Body of pancreas (tissue), 4 donors: ENCODE measurements around the gene UBE2M. TPM values are rescaled to one million over a fixed set of nuclear protein-coding genes. Genes with fewer than 3 reads are reported as not detected.
A peak's percentile ranks its signal among the peaks of the same experiment; 100 is the strongest.
"Not testable (repeated sequence)": the region's sequence is repeated elsewhere in the genome, so short reads cannot be mapped to it uniquely, and the experiment has no call there.

ENCODE experiments used
- ATAC-seq: fragments of 150-250 bp; one replicate; pipeline ENCODE4 v1.9.1; 2016
- DNase-seq, 4 donors: peaks; one replicate each; pipeline ENCODE4 v3.0.0-alpha.2; 2019
- H3K27ac ChIP-seq, 4 donors: fragments of 200-600 bp; sonication (generic); 1 replicate in 3 of 4; 2 replicates in 1 of 4; pipeline versions ENCODE4 v1.5.1 to v1.6.1; 2016 to 2019; ENCODE audit warnings: mild to moderate bottlenecking in 1 of 4, mixed read lengths in 1 of 4, moderate library complexity in 1 of 4
- H3K27me3 ChIP-seq, 2 donors: fragments of 200-600 bp; sonication (generic); one replicate each; pipeline ENCODE4 v1.6.0; 2016; ENCODE audit warnings: mild to moderate bottlenecking in 1 of 2
- H3K36me3 ChIP-seq, 2 donors: fragments of 200-600 bp; sonication (generic); replicated peaks in 1 of 2; 2 replicates each; pipeline ENCODE4 v1.5.1; 2016; ENCODE audit warnings: low read depth in 2 of 2; ENCODE audit not compliant: insufficient read depth in 1 of 2
- H3K4me1 ChIP-seq: fragments of 200-600 bp; sonication (generic); one replicate; pipeline ENCODE4 v1.6.0; 2016
- H3K4me3 ChIP-seq, 2 donors: fragments of 200-600 bp; sonication (generic); 1 replicate in 1 of 2; 2 replicates in 1 of 2; pipeline ENCODE4 v1.5.1; 2016 to 2019
- H3K9me3 ChIP-seq, 3 donors: fragments of 200-600 bp; sonication (generic); 1 replicate in 2 of 3; 2 replicates in 1 of 3; pipeline ENCODE4 v1.5.1; 2016
- POLR2A ChIP-seq, 3 donors: fragments of 450-650 bp; IDR thresholded peaks; one replicate each; pipeline ENCODE4 v1.6.1; 2016; ENCODE audit warnings: antibody characterized with exemption in 3 of 3, mild to moderate bottlenecking in 2 of 3
- WGBS, 2 donors: methylation state at CpG; one replicate each; pipeline ENCODE4 v1.1.5; 2017; 5-methylcytosine and 5-hydroxymethylcytosine counted together
- intact Hi-C: fragments of 100-400 bp; cut with DNase I; formaldehyde crosslinking; loops from one replicate; pipeline ENCODE4 v1.15.1; 2023
- total RNA-seq, 2 donors: library from RNA; depleted of rRNA; stranded (reverse); fragments of >200 nt; gene quantifications; one replicate each; pipeline ENCODE4 v1.1.0, GENCODE V29; 2016
- TF ChIP-seq, protein P1 (sequence below), 7 experiments: fragments of 450-650 bp in 4 of 7; fragments of 200-600 bp in 3 of 7; sonication (generic) in 3 of 7; IDR thresholded peaks; one replicate each; pipeline ENCODE4 v1.5.1; 2016 to 2019; ENCODE audit warnings: antibody characterized with exemption in 7 of 7

UBE2M gene
- total RNA-seq = 10 to 100 TPM; 10.5 to 11.7 TPM

DNA sequence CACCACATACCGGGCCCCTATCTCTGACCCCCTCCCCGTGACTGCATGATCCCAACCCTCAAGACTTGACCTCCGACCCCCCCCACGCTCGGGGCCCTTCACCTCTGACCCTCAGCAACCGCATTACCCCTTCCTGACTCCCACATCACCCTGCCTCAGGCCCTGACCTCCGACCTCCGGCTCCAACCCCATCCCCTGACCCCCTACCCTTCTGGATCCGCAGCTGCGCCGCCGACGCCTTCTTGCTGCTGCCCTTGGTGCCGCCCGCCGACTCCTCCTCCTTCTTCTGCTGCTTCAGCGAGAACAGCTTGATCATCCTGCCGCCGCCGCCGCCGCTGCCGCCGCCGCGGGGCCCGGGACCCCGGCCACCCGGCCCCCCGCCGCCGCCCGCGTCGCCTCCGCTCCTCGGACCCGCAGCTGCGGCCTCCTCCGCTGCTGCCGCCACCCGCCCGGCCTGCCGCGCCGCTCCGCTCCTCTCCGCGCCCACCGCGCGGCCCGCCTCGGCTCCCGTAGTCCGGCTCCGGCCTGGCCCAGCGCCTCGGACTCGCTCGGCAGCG is at the start of gene UBE2M:
Gene UBE2M, minus strand, starts transcription at position 546 of the 557 bp plus-strand sequence. Its CDS starts 230 bp downstream, at position 316.
- DNase-seq = peak; percentile 68 to 73 (median 71)
- Histone ChIP-seq H3K9me3 (no peaks in the 10 kb centered on the region), H3K27me3 (no peaks in the 10 kb centered on the region), H3K4me3 (peak within 1 kb of the TSS; percentile 48 to 79), H3K36me3 (peaks cover 0 to 4% of the 10 kb centered on the region in 2 donors), H3K27ac (peak within 1 kb of the TSS; percentile 98 to 100 (median 100)), H3K4me1 (peaks cover 69% of the 10 kb centered on the region)
- ATAC-seq = peak; percentile 2
- no peak for TF ChIP-seq POLR2A (IDR thresholded peaks at IDR 0.05)
- TF ChIP-seq, protein P1, sequence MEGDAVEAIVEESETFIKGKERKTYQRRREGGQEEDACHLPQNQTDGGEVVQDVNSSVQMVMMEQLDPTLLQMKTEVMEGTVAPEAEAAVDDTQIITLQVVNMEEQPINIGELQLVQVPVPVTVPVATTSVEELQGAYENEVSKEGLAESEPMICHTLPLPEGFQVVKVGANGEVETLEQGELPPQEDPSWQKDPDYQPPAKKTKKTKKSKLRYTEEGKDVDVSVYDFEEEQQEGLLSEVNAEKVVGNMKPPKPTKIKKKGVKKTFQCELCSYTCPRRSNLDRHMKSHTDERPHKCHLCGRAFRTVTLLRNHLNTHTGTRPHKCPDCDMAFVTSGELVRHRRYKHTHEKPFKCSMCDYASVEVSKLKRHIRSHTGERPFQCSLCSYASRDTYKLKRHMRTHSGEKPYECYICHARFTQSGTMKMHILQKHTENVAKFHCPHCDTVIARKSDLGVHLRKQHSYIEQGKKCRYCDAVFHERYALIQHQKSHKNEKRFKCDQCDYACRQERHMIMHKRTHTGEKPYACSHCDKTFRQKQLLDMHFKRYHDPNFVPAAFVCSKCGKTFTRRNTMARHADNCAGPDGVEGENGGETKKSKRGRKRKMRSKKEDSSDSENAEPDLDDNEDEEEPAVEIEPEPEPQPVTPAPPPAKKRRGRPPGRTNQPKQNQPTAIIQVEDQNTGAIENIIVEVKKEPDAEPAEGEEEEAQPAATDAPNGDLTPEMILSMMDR (IDR thresholded peaks at IDR 0.05) = no peak
- intact Hi-C loops = no loop called here
- WGBS, 2 donors = 0 to 2% methylated on average over 22 to 55 of the region's 62 CpGs

DNA sequence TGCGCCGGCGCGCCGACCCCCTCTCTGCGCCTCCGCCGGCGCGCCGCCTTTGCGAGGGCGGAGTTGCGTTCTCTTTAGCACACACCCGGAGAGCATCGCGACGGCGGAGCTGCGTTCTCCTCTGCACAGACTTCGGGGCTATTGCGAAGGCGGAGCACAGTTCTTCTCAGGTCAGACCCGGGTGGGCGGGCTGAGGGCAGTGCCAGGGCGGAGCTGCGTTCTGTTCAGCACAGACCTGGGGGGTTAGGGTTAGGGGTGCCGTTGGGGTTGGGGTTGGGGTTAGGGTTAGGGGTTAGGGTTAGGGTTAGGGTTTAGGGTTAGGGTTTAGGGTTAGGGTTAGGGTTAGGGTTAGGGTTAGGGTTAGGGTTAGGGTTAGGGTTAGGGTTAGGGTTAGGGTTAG is 48.8 kb upstream of the UBE2M start:
- H3K36me3 ChIP-seq, intact Hi-C loops, H3K4me3 ChIP-seq, H3K27ac ChIP-seq, H3K4me1 ChIP-seq, H3K27me3 ChIP-seq, H3K9me3 ChIP-seq, ATAC-seq: not testable (repeated sequence)
- DNase-seq = peak in 1 of 4 donors; percentile 27
- no CpG with 5 or more reads among the region's 28 CpGs for WGBS, 2 donors

DNA sequence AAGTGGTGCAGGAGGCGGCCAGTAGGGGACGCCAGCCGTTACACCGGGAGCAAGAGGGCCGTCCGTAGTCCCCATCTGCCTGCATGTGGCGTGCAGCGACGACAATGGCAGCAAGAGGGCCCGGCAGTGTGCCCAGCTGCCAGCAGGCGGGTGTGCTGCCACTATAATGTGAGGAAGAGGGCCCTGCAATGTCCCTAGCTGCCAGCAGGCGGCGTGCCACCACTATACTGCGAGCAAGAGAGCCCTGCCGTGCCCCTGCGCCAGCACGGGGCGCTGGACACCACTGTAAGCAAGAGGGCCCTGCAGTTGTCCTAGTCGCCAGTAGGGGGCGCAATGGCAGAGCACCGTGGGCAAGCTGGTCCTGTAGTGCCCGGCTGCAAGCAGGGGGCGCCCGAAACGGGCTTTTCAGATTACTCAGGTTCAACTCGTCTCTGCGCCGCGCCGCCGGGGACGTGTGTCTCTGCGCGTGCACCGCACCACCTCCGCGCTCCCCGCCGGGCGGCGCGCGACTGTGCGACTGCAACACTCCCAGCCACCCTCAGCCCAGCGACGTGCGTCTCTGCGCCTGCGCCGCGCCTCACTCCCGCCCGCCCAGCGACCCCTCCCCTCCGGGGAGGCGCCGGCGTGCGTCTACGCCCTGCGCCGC is 48.0 kb upstream of the UBE2M start:
- peak in 1 of 4 donors; percentile 18 for DNase-seq
- TF ChIP-seq, protein P1 (IDR thresholded peaks at IDR 0.05) = peak in 5 of 7 experiments; percentile 9 to 26 (median 15)
- H3K9me3 ChIP-seq, H3K4me1 ChIP-seq, H3K27ac ChIP-seq, intact Hi-C loops, ATAC-seq, H3K4me3 ChIP-seq, H3K36me3 ChIP-seq, H3K27me3 ChIP-seq: not testable (repeated sequence)
- 48 to 60% methylated on average over 8 to 33 of the region's 62 CpGs for WGBS, 2 donors

DNA sequence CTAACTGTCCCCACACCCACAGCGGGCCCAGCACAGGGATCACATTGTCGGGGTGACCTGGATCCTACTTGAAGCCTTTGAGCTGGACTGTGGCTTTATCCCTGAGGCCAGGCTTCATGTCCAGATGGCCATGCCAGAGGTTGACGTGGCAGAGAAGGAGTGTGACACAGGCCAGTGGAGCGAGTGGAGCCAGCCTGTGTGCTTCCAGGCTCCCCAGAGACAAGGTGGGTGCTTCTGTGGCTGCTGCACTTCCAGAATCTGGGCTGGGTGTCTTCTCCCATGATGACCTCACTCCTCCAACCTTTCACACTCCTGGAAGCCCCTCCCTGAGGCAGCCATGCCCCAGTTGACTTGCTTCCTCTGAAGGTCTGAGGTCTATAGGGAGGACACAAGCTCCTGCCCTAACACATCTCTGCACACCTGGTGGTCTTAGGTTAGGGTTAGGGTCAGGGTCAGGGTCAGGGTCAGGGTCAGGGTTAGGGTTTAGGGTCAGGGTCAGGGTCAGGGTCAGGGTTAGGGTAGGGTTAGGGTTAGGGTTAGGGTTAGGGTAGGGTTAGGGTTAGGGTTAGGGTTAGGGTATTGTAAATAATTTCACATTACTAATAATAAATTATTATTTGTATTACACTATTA is 27.8 kb upstream of the UBE2M start:
- no peak overlapping the region for H3K4me3 ChIP-seq
- TF ChIP-seq POLR2A (IDR thresholded peaks at IDR 0.05) = no peak
- TF ChIP-seq, protein P1 (IDR thresholded peaks at IDR 0.05) = no peak
- no peaks in the 10 kb centered on the region for H3K9me3 ChIP-seq
- no peak for ATAC-seq
- peaks cover 0 to 3% of the 10 kb centered on the region in 2 donors for H3K36me3 ChIP-seq
- 97 to 100% methylated on average over 4 of the region's 4 CpGs for WGBS, 2 donors
- no peaks in the 10 kb centered on the region for H3K27me3 ChIP-seq
- intact Hi-C loops = no loop called here
- no peak for DNase-seq
- no peak overlapping the region for H3K27ac ChIP-seq
- peaks cover 18% of the 10 kb centered on the region for H3K4me1 ChIP-seq

DNA sequence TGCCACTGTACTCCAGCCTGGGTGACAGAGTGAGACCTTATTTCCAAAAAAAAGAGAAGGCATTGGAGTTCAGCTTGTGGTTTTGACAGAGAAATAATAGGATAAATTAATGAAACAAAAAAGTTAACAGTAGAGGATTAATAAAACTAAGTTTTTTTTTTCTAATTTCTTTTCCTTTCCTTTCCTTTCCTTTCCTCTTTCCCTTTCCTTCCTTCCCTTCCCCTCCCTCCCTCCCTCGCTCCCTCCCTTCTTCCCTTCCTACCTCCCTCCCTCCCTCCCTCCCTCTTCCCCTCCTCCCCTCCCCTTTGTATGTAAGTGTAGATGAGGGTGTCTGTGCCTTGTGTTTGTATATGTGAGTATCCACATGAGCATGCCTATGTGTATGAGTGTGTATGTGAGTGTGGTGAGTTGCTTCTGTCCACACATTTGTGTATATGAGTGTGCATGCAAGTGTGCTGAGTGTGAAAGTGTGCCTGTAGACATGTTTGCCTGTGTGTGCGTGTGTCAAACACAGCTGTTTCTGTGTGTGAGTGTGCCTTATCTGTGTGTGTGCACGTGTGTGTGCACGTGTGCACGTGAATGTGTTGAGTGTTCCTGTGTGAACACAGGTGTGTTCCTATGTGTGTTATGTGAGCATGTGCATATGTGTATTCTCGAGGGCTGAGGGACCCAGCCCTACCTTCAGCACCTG is 27.2 kb upstream of the UBE2M start:
- no peak for ATAC-seq
- H3K4me1 ChIP-seq = peaks cover 23% of the 10 kb centered on the region
- no peak overlapping the region for H3K4me3 ChIP-seq

More for the DNA sequence above, 27.2 kb upstream of the UBE2M start:
- TF ChIP-seq POLR2A (IDR thresholded peaks at IDR 0.05) = no peak
- TF ChIP-seq, protein P1 (IDR thresholded peaks at IDR 0.05) = no peak
- Histone ChIP-seq H3K27me3 (no peaks in the 10 kb centered on the region), H3K36me3 (peaks cover 0 to 3% of the 10 kb centered on the region in 2 donors), H3K9me3 (no peaks in the 10 kb centered on the region), H3K27ac (no peak overlapping the region)
- WGBS, 2 donors = 74 to 81% methylated on average over 6 of the region's 6 CpGs
- no peak for DNase-seq
- intact Hi-C loops = no loop called here
